CD4-positive, alpha-beta memory T cell (primary cell): ENCODE measurements around the gene FAM180B. TPM values are rescaled to one million over a fixed set of nuclear protein-coding genes. Genes with fewer than 3 reads are reported as not detected.
"Not testable (repeated sequence)": the region's sequence is repeated elsewhere in the genome, so short reads cannot be mapped to it uniquely, and the experiment has no call there.

Experiments
- CTCF ChIA-PET: fragments of 350-600 bp; sonication (Branson Sonifier 250); formaldehyde crosslinking; loops from one replicate; lab custom pipeline; 2021; ENCODE audit warnings: inconsistent platforms; ENCODE audit not compliant: partially characterized antibody; lab: Charles Lee
- POLR2A ChIA-PET: fragments of 350-600 bp; sonication (Branson Sonifier 250); formaldehyde crosslinking; loops from one replicate; lab custom pipeline; 2021; ENCODE audit not compliant: partially characterized antibody; lab: Charles Lee
- DNase-seq, 5 donors: peaks; one replicate each; pipeline versions ENCODE4 v3.0.0 to v3.0.0-alpha.2; 2020 to 2022; ENCODE audit warnings: mixed read lengths in 1 of 5
- H3K27ac ChIP-seq: one replicate; pipeline ENCODE4 v1.7.0; 2013; ENCODE audit warnings: low read depth, low read length
- H3K27me3 ChIP-seq: 2 replicates; pipeline ENCODE4 v1.7.0; 2013; ENCODE audit warnings: mild to moderate bottlenecking, low read length, moderate library complexity; ENCODE audit not compliant: insufficient read depth
- H3K36me3 ChIP-seq: 2 replicates; pipeline ENCODE4 v1.7.0; 2013; ENCODE audit warnings: mild to moderate bottlenecking, low read length, moderate library complexity; ENCODE audit not compliant: insufficient read depth
- H3K4me1 ChIP-seq: 2 replicates; pipeline ENCODE4 v1.7.0; 2013; ENCODE audit warnings: mild to moderate bottlenecking, low read length, moderate library complexity; ENCODE audit not compliant: insufficient read depth
- H3K4me3 ChIP-seq, 2 donors: one replicate each; pipeline ENCODE4 v1.7.0; 2013; ENCODE audit warnings: low read length in 2 of 2, mild to moderate bottlenecking in 1 of 2
- H3K9me3 ChIP-seq, 2 donors: one replicate each; pipeline ENCODE4 v1.7.0; 2013; ENCODE audit warnings: low read length in 2 of 2, control low read depth in 1 of 2; ENCODE audit not compliant: control insufficient read depth in 1 of 2
- H3K27ac Mint-ChIP-seq, 7 donors: one replicate each; pipeline ENCODE4 v1.8.0; 2020 to 2021; ENCODE audit warnings: mixed read lengths in 7 of 7, mild to moderate bottlenecking in 6 of 7, inconsistent platforms in 3 of 7, moderate library complexity in 3 of 7
- H3K27me3 Mint-ChIP-seq, 2 donors: one replicate each; pipeline ENCODE4 v1.8.0; 2020 to 2021; ENCODE audit warnings: mixed read lengths in 2 of 2
- H3K36me3 Mint-ChIP-seq, 2 donors: one replicate each; pipeline ENCODE4 v1.8.0; 2020 to 2021; ENCODE audit warnings: mixed read lengths in 2 of 2, inconsistent platforms in 1 of 2, mild to moderate bottlenecking in 1 of 2
- H3K4me1 Mint-ChIP-seq, 4 donors: one replicate each; pipeline ENCODE4 v1.8.0; 2020 to 2021; ENCODE audit warnings: mixed read lengths in 4 of 4, mild to moderate bottlenecking in 1 of 4
- H3K4me3 Mint-ChIP-seq, 8 donors: one replicate each; pipeline ENCODE4 v1.8.0; 2020 to 2021; ENCODE audit warnings: mixed read lengths in 8 of 8, mild to moderate bottlenecking in 7 of 8, moderate library complexity in 6 of 8, inconsistent platforms in 3 of 8
- H3K9me3 Mint-ChIP-seq, 8 donors: one replicate each; pipeline ENCODE4 v1.8.0; 2020 to 2021; ENCODE audit warnings: mixed read lengths in 8 of 8, mild to moderate bottlenecking in 5 of 8, inconsistent platforms in 3 of 8, moderate library complexity in 1 of 8
- intact Hi-C: fragments of 100-400 bp; cut with micrococcal nuclease; formaldehyde crosslinking; loops from one replicate; pipeline ENCODE4 v1.15.1; 2023
- polyA plus RNA-seq, 2 donors: library from polyadenylated mRNA; unstranded; fragments of 300-500 nt; fragmentation: Illumina TruSeq; gene quantifications; one replicate each; pipeline ENCODE4 v1.2.3, GENCODE V29; 2021
- total RNA-seq, 2 experiments: library from RNA; stranded (reverse); gene quantifications; one replicate each; pipeline ENCODE4 v1.2.3, GENCODE V29; 2021

Gene FAM180B
- total and polyA plus RNA-seq, 4 experiments from 2014 or later, result 0.25 TPM; not detected in 3

GRCh38 chr11:47557004-47557403, 29.5 kb upstream of the FAM180B start:
- not testable (repeated sequence) for H3K4me3 Mint-ChIP-seq, H3K9me3 ChIP-seq, H3K36me3 ChIP-seq, H3K36me3 Mint-ChIP-seq, H3K4me1 ChIP-seq, H3K27me3 ChIP-seq, H3K9me3 Mint-ChIP-seq, DNase-seq, H3K27ac ChIP-seq, H3K4me3 ChIP-seq, H3K27me3 Mint-ChIP-seq, H3K27ac Mint-ChIP-seq
- CTCF ChIA-PET, result interaction anchor here (1.4 kb wide), 1 partner anchor 145 kb away, joined by 4 read pairs; no protein-coding TSS in a partner anchor
- H3K4me1 Mint-ChIP-seq, result peaks cover 6 to 14% (median 10%) of the 10 kb centered on the region in 4 donors
- intact Hi-C loops, result loop anchor here (10.0 kb wide), 1 partner anchor 288 kb away; the partner anchor contains the start of gene NUP160
- POLR2A ChIA-PET, result interaction anchor here (1.5 kb wide), 1 partner anchor 8 kb away, joined by 3 read pairs; the partner anchor contains the start of gene PTPMT1

GRCh38 chr11:47558695-47559094, 27.8 kb upstream of the FAM180B start:
- no peaks in the 10 kb centered on the region for H3K9me3 ChIP-seq
- H3K27me3 ChIP-seq, result no peaks in the 10 kb centered on the region
- H3K36me3 ChIP-seq, result no peaks in the 10 kb centered on the region
- H3K27ac Mint-ChIP-seq, result no peak overlapping the region
- no peaks in the 10 kb centered on the region for H3K27me3 Mint-ChIP-seq
- ChIA-PET POLR2A (no interaction called here), CTCF (no interaction called here)
- peaks cover under 1 to 6% (median 4%) of the 10 kb centered on the region in 4 donors for H3K4me1 Mint-ChIP-seq
- no peak overlapping the region for H3K27ac ChIP-seq
- no peak overlapping the region for H3K4me3 Mint-ChIP-seq
- H3K4me1 ChIP-seq, result no peaks in the 10 kb centered on the region
- DNase-seq, result no peak
- no peaks in the 10 kb centered on the region for H3K36me3 Mint-ChIP-seq
- intact Hi-C loops, result loop anchor here (10.0 kb wide), 1 partner anchor 286 kb away; the partner anchor contains the start of gene NUP160
- no peaks in the 10 kb centered on the region for H3K9me3 Mint-ChIP-seq
- H3K4me3 ChIP-seq, result no peak overlapping the region

DNA sequence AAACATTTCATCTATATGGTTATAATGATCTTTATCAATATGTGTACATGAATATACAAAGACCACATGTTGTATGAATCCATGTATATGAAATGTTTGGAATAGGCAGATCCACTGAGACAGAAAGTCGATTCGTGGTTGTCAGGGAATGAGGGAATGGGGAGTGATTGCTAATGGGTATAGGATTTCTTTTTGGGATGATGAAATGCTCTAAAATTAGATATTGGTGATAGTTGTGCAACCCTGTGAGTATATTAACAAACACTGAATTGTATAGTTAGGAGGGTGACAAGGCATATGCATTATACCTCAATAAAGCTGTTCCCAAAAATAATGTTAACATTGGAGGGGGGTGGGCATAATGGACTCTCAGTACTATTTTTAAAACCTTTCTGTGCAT, 26.1 kb upstream of the FAM180B start:
- Mint-ChIP-seq H3K4me3 (no peak overlapping the region), H3K27ac (no peak overlapping the region), H3K4me1 (peaks cover 3 to 11% (median 7%) of the 10 kb centered on the region in 4 donors), H3K9me3 (no peaks in the 10 kb centered on the region), H3K27me3 (no peaks in the 10 kb centered on the region), H3K36me3 (no peaks in the 10 kb centered on the region)
- ChIA-PET CTCF (interaction anchor here (0.8 to 1.2 kb wide), 2 partner anchors 8 to 9 kb away, joined by 3 read pairs; no protein-coding TSS in a partner anchor), POLR2A (no interaction called here)
- no peak for DNase-seq
- Histone ChIP-seq H3K9me3 (no peaks in the 10 kb centered on the region), H3K27ac (no peak overlapping the region), H3K27me3 (no peaks in the 10 kb centered on the region), H3K4me1 (no peaks in the 10 kb centered on the region), H3K36me3 (no peaks in the 10 kb centered on the region), H3K4me3 (no peak overlapping the region)
- intact Hi-C loops, result no loop called here

DNA sequence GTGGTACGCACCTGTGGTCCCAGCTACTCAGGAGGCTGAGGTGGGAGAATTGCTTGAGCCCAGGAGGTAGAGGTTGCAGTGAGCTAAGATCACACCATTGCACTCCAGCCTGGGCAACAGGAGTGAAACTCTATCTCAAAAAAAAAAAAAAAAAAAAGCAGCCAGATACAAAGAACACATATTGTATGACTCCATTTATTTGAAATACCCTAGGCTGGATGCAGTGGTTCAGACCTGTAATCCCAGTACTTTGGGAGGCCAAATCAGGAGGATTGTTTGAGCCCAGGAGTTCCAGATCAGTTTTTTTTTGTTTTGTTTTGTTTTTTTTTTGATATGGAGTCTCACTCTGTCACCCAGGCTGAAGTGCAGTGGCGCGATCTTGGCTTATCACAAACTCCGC, 24.1 kb upstream of the FAM180B start:
- H3K27ac Mint-ChIP-seq, intact Hi-C loops, H3K9me3 ChIP-seq, POLR2A ChIA-PET, H3K27me3 Mint-ChIP-seq, H3K36me3 Mint-ChIP-seq, H3K27ac ChIP-seq, H3K4me3 ChIP-seq, H3K9me3 Mint-ChIP-seq, DNase-seq, H3K36me3 ChIP-seq, H3K27me3 ChIP-seq: not testable (repeated sequence)
- H3K4me1 ChIP-seq, result peaks cover 13% of the 10 kb centered on the region
- peaks cover 9 to 25% (median 19%) of the 10 kb centered on the region in 4 donors for H3K4me1 Mint-ChIP-seq
- H3K4me3 Mint-ChIP-seq, result peak overlapping the region in 1 of 8 donors; percentile 4
- CTCF ChIA-PET, result interaction anchor here (0.5 to 0.8 kb wide), 2 partner anchors 9 to 69 kb away, joined by 3 to 4 read pairs; no protein-coding TSS in a partner anchor

GRCh38 chr11:47564366-47564765, 22.1 kb upstream of the FAM180B start:
- not testable (repeated sequence) for H3K27me3 ChIP-seq, DNase-seq, H3K4me3 ChIP-seq, H3K9me3 Mint-ChIP-seq, H3K27me3 Mint-ChIP-seq, H3K36me3 ChIP-seq, H3K36me3 Mint-ChIP-seq, H3K27ac ChIP-seq, H3K9me3 ChIP-seq
- peaks cover 13% of the 10 kb centered on the region for H3K4me1 ChIP-seq
- intact Hi-C loops, result loop anchor here (2.0 kb wide), 1 partner anchor 14 kb away; the partner anchor contains the start of genes KBTBD4 and NDUFS3
- H3K4me3 Mint-ChIP-seq, result peak overlapping the region; percentile 49 to 85 (median 60)
- ChIA-PET POLR2A (interaction anchor here (0.5 to 7.6 kb wide), 6 partner anchors 9 to 350 kb away, joined by 3 to 52 read pairs (median 6); partner anchors contain the start of genes CELF1, KBTBD4 and NDUFS3), CTCF (interaction anchor here (1.1 to 2.3 kb wide), 7 partner anchors 9 to 190 kb away, joined by 3 to 14 read pairs (median 7); partner anchors contain the start of genes CELF1, KBTBD4 and NDUFS3)
- peaks cover 9 to 25% (median 19%) of the 10 kb centered on the region in 4 donors for H3K4me1 Mint-ChIP-seq
- H3K27ac Mint-ChIP-seq, result peak overlapping the region in 5 of 7 donors; percentile 32 to 86 (median 48)

DNA sequence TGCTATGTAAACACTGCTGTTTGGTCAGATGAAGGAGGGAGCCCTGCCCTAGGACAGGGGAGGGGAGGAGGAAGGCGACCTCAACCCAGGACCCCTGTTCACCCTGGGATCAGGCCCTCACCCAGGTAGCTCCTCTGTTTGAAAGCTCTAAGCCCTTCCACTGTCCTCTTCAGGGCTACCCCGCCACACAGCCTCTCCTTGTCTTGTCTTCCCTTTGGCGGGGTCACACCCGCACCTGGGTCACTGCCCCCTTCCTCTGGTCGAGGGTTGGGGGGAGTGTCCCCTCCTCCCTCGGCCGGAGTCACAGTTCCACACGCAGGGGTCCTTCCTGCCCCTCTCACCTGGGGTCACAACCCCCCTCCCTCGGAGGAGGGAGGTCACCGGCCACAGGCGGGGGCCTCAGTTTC, 21.5 kb upstream of the FAM180B start:
- no peak for DNase-seq
- Histone ChIP-seq H3K4me3 (peak overlapping the region; percentile 61 to 87), H3K4me1 (peaks cover 13% of the 10 kb centered on the region), H3K36me3 (no peaks in the 10 kb centered on the region), H3K27ac (peak overlapping the region; percentile 73), H3K27me3 (no peaks in the 10 kb centered on the region), H3K9me3 (no peaks in the 10 kb centered on the region)
- Mint-ChIP-seq H3K27me3 (no peaks in the 10 kb centered on the region), H3K4me1 (peaks cover 9 to 25% (median 19%) of the 10 kb centered on the region in 4 donors), H3K27ac (peak overlapping the region in 6 of 7 donors; percentile 50 to 92 (median 84)), H3K4me3 (peak overlapping the region; percentile 76 to 88 (median 82)), H3K9me3 (no peaks in the 10 kb centered on the region), H3K36me3 (peaks cover 0 to 4% of the 10 kb centered on the region in 2 donors)
- intact Hi-C loops, result loop anchor here (1.0 to 5.0 kb wide), 4 partner anchors 12 to 152 kb away; partner anchors contain the start of genes AGBL2, CELF1, KBTBD4 and MTCH2
- ChIA-PET POLR2A (interaction anchor here (0.5 to 7.6 kb wide), 9 partner anchors 8 to 351 kb away, joined by 3 to 52 read pairs (median 4); partner anchors contain the start of genes CELF1, KBTBD4 and NDUFS3), CTCF (interaction anchor here (1.1 to 2.3 kb wide), 7 partner anchors 9 to 191 kb away, joined by 3 to 14 read pairs (median 7); partner anchors contain the start of genes CELF1, KBTBD4 and NDUFS3)
